Sigmoid colon (tissue), 4 donors: ENCODE data around the gene MS4A8.

Experiments used
- POLR2A ChIP-seq, 2 donors: fragments of 450-650 bp; IDR thresholded peaks; one replicate each; pipeline ENCODE4 v1.6.1; 2016; ENCODE audit warnings: antibody characterized with exemption in 2 of 2, mild to moderate bottlenecking in 2 of 2, moderate library complexity in 2 of 2
- POLR2AphosphoS5 ChIP-seq, 4 donors: sonication (generic); formaldehyde crosslinking; IDR thresholded peaks; one replicate each; pipeline ENCODE4 v1.6.1; 2017; ENCODE audit warnings: antibody characterized with exemption in 4 of 4
- TF ChIP-seq, protein P1 (sequence below), 4 experiments: fragments of 450-650 bp in 3 of 4; fragments of 200-600 bp in 1 of 4; IDR thresholded peaks; one replicate each; pipeline ENCODE4 v1.5.1; 2016 to 2019; ENCODE audit warnings: antibody characterized with exemption in 4 of 4, mild to moderate bottlenecking in 3 of 4, moderate library complexity in 2 of 4

GRCh38 chr11:60711276-60711675 is 11.9 kb downstream of the MS4A8 start:
- TF ChIP-seq, protein P1, sequence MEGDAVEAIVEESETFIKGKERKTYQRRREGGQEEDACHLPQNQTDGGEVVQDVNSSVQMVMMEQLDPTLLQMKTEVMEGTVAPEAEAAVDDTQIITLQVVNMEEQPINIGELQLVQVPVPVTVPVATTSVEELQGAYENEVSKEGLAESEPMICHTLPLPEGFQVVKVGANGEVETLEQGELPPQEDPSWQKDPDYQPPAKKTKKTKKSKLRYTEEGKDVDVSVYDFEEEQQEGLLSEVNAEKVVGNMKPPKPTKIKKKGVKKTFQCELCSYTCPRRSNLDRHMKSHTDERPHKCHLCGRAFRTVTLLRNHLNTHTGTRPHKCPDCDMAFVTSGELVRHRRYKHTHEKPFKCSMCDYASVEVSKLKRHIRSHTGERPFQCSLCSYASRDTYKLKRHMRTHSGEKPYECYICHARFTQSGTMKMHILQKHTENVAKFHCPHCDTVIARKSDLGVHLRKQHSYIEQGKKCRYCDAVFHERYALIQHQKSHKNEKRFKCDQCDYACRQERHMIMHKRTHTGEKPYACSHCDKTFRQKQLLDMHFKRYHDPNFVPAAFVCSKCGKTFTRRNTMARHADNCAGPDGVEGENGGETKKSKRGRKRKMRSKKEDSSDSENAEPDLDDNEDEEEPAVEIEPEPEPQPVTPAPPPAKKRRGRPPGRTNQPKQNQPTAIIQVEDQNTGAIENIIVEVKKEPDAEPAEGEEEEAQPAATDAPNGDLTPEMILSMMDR (IDR thresholded peaks at IDR 0.05): no peak
- TF ChIP-seq POLR2A (IDR thresholded peaks at IDR 0.05) (no peak), POLR2AphosphoS5 (IDR thresholded peaks at IDR 0.05) (no peak)
